Spleen (tissue), 7 donors: ENCODE data around the gene GABRR2.

Experiments used
- CTCF ChIP-seq, 11 experiments: fragments of 200-600 bp in 7 of 11; fragments of 450-650 bp in 4 of 11; sonication (generic) in 4 of 11; IDR thresholded peaks in 8 of 11; conservative IDR thresholded peaks in 3 of 11; 1 replicate in 7 of 11; 2 replicates in 4 of 11; pipeline versions ENCODE4 v1.4.0 to v1.8.0; 2016 to 2021; ENCODE audit warnings: antibody characterized with exemption in 11 of 11, inconsistent platforms in 4 of 11, mild to moderate bottlenecking in 1 of 11
- POLR2AphosphoS5 ChIP-seq, 3 donors: sonication (generic); formaldehyde crosslinking; IDR thresholded peaks; one replicate each; pipeline ENCODE4 v1.5.1; 2017; ENCODE audit warnings: antibody characterized with exemption in 3 of 3
- donor health status: DM: no; HTN: no; CAD: no; lungs with moderate emphysema.
- donor health status: DM: no; HTN: no; CAD: no.
- donor health status: DM: no; HTN: no; CAD: no.

- TF ChIP-seq CTCF (IDR thresholded peaks at IDR 0.05 in 8 of 11, conservative IDR thresholded peaks at IDR 0.05 in 3 of 11), result no peak
- peak in 1 of 3 donors; percentile 34 for TF ChIP-seq POLR2AphosphoS5 (IDR thresholded peaks at IDR 0.05)
Measured at GRCh38 chr6:89297695-89298351, 17.3 kb downstream of the GABRR2 start.
